HG02840 (cell line): ENCODE results near the gene DEGS2.
"Not testable (repeated sequence)": the region's sequence is repeated elsewhere in the genome, so short reads cannot be mapped to it uniquely, and the experiment has no call there.

Source experiments
- ATAC-seq: cut with Tn5 transposase; IDR thresholded peaks from one replicate; pipeline ENCODE4 v1.9.1; 2021; ENCODE audit warnings: mild to moderate bottlenecking, moderate library complexity, moderate number of reproducible peaks; ENCODE audit not compliant: unreplicated experiment, low FRiP score

Gene DEGS2

DNA sequence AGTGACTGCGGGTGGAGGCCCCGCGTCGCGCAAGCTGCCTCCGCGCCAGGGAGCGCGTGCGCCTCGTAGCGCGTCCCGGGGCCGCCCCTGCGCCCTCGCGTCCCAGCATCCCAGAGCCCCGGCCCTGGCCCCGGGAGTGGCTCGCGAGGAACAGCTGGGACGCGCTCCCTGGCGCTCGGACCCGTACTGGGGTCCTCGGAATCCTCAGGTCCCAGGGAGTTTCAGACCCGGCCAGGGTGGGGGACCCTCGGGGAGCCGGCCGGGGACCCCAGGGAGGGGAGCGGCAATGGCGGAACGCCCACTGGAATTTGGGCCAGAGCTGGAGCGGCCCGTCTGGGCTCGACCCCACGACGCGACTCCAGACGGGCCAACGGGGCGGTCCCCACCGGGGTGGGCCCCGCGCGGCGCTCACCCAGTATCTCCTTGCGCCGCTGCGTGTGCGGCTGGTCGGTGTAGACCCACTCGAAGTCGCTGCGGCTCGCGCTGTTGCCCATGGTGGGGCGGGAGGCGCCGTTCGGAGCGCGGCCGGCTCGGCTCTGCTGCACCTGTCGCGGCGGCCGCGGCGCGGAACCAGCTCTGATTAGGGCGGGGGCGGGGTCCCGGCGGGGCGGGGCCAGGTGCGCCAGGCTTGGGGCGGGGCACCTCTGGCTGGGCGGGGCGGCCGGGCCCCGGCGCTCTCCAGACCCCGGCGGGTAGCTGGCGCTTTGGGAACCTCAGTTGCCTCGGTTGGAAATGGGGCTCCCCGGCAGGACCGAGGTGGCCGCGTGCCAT is at the start of gene DEGS2:
Gene DEGS2 (minus strand): TSS at position 552 of the 771 bp plus-strand sequence. CDS start 58 bp downstream, at position 494.
- ATAC-seq: no peak

DNA sequence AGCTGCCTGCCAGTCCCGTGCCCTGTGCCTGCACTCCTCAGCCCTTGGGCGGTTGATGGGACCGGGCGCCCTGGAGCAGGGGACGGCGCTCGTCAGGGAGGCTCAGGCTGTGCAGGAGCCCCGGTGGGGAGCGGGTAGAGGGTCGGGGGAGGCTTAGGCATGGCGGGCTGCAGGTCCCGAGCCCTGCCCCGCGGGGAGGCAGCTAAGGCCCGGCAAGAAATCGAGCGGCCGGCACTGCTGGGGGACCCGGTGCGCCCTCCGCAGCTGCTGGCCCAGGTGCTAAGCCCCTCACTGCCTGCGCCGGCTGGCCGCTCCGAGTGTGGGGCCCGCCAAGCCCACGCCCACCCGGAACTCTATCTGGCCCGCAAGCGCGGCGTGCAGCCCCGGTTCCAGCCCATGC is 48.7 kb upstream of the DEGS2 start:
- not testable (repeated sequence) for ATAC-seq

DNA sequence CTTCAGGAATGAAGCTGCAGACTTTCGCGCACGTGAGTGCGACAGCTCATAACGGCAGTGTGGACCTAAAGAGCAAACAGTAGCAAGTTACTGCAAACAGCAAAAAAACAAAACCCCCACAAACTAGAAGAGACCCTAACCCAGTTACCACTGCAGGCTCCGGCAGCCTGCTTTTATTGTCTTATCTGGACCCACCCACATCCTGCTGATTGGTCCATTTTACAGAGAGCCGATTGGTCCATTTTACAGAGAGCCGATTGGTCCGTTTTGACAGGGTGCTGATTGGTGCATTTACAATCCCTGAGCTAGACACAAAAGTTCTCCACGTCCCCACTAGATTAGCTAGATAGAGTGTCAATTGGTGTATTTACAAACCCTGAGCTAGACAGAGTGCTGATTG is 48.1 kb upstream of the DEGS2 start:
- ATAC-seq: not testable (repeated sequence)

- not testable (repeated sequence) for ATAC-seq
Observed at GRCh38 chr14:100204835-100205167, 45.4 kb upstream of the DEGS2 start.

DNA sequence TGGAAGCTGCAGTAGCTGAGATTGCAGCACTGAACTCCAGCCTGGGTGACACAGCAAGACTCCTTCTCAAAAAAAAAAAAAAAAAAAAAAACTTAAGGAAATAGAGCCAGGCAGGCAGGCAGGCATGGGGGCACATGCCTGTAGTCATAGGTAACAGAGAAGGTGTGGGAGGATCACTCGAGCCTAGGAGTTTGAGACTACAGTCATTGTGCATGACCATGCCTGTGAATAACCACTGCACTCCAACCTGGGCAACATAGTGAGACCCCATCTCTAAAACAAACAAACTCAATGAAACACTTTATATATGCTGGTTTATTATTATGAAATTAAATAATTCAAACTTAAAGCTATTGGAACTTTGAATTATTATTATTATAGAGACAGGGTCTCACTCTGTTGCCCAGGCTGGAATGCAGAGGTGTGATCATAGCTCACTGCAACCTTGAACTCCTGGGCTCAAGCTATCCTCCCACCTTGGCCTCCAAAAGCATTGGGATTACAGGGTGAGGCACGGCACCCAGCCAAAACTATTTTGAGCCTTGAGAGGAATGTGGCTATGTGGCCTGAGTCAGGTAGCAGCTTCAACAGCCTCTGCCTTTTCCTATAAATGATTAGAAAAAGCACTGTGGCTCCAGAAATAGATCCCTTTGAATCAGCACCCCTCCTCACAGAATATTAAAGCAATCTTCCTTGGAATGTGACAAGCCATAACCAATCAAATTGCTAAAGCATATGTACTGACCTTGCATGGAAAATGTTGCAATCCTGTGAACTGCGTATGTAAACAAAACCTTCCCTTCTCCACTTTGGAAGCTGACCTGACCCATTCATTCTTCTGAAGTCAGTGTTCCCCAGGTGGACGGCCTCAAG is 44.8 kb upstream of the DEGS2 start:
- no peak for ATAC-seq

GRCh38 chr14:100203146-100203545 is 43.7 kb upstream of the DEGS2 start:
- ATAC-seq: no peak

GRCh38 chr14:100202712-100203111 is 43.3 kb upstream of the DEGS2 start:
- no peak for ATAC-seq

DNA sequence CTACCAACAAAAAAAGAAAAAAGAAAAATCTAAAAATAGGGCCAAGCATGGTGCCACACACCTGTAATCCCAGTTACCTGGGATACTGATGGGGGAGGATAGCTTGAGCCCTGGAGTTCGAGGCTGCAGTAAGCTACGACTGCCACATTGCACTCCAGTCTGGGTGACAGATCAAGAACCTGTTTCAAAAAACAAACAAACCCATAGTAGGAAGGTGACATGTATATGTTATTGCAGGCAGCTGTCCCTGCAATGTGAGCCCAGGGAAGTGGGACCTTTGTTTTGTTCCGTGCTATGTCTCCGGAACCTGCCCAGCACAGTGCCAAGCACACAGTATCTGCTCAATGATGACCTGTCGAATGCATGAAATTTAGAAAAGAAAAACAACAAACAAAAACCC is 42.3 kb upstream of the DEGS2 start:
- no peak for ATAC-seq

- no peak for ATAC-seq
Observed at GRCh38 chr14:100200311-100200710, 40.9 kb upstream of the DEGS2 start.

GRCh38 chr14:100199240-100199860 is 39.9 kb upstream of the DEGS2 start:
- ATAC-seq: no peak

DNA sequence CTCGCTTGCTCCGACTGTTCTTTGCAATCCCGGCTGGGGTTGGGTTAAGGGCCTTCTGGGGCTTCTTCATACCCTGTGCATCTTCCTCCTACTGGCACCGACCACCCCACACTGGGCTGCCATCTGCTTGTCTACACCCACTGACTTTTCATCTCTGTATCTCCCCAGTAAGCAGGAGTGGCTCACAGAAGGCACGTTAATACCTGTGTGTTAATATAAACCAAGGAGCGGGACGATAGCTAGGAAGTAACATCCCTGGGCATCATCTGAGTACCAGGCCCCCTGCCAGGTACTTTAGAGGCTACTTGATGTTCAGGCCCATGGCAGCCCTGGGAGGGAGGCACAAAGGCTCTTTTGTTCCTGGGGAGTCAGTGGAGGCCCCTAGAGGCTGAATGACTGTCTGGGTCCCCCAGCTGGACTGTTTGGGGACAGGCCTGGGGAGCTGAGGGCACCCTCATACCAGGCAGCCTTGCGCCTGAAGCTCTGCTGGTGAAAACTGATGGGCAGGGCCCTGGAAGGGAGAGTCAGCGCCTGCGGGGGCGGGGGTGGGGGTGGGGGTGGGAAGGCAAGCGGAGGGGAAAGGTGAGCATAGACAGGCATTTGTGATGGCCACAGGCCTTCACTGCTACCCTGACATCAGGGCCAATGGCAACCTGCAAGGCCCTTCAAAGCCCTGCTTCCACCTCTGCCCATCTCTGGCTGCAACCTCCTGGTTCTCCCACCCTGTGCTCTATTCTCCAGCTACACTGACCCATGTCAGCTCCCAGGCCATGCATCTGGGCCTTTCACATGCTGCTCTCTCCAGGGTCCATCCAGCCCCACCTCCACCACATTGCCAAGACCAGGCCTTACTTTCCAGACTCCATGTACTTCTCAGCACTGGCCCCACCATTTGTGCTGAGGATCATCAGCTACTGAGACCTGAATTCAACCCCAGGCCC is 34.2 kb upstream of the DEGS2 start:
- ATAC-seq: no peak

DNA sequence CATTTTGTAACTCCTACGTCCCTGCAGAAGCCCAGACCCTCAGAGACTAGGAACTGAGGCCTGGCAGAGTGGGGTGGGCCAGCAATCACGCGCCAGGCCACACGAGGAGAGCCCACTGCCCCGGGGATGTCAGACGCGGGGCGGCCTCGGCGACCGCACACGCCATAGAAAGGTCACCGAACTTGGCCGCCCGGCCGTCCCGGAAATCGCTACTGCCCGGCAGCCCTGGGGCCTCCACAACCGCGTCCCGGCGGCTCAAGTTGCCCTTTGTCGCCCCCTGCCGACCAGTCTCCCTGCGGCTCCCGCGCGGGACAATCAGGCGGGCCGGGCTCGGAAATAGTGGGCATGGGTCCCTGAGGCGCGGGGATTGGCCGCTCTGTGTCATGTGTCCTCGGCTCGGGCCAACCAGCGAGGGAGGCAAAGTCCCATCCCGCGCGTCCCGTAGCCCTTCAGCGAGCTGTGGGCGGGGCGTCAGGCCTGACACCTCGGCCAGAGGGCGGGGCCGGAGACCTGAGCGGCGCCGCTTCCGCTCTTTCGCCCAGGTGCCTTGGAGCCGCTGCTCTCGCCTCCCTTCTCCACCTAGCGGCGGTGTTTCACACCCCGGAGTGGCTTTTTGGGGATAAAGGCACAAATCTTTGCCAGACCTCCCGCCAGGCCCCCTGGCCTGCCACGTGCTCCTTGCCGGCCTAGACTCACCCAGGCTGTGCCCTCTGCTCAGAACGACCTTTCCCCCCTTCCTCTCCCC is 33.4 kb upstream of the DEGS2 start:
- peak; percentile 100 for ATAC-seq

- no peak for ATAC-seq
Observed at GRCh38 chr14:100192250-100192671, 32.8 kb upstream of the DEGS2 start.

GRCh38 chr14:100191584-100192249 is 32.3 kb upstream of the DEGS2 start:
- no peak for ATAC-seq

DNA sequence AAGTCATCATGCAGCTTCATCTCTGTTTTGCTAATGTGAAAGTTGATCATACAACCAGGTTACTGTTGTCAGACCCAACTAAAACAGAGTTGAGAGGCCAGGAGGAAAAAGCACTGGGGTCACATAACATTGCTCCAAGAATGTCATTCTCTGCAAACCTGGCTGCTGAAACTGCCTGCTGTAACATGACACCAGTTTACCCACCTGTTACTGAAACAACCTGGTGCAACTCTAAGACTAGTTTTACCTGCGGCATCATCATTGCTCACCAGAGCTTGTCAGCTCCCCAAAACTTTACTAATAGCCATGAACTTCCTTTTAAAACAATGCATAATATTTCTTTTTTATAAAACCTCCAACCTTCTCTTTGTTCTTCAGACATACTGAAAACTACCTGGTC is 30.7 kb upstream of the DEGS2 start:
- ATAC-seq: no peak

- no peak for ATAC-seq
Observed at GRCh38 chr14:100188392-100189030, 29.1 kb upstream of the DEGS2 start.

DNA sequence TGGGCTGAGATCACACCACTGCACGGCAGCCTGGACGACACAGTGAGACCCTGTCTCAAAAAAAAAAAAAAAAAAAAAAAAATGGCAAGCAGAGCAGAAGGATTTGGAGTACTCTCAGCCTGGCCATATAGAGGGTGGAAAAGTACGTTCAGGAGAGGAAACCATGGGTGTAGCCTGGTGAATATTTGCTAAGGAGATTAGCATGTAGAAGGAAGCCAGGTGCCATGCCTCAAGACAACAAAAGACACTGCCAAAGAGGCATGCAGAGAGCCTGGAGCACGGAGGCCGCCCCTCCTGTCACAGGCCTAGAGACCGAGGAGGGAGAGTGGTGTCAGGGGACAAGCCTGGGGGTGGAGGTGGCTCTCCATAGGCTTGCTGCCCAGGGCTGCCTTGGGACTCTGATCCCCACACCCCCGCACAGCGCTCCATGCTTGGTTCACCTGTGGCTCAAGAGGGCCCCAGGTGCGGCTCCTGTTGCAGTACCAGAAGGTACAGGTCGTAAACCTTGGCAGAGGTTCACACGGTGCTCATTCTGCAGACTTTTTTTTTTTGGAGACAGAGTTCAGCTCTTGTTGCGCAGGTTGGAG is 27.9 kb upstream of the DEGS2 start:
- no peak for ATAC-seq
